SU-DHL-6 (cell line): ENCODE measurements around the gene SBK1.

Experiments used
- H2AFZ ChIP-seq: fragments of 200-600 bp; sonication (generic); 2 replicates; pipeline ENCODE4 v1.6.1; 2014; ENCODE audit warnings: low read depth, mild to moderate bottlenecking, moderate library complexity, mixed read lengths, antibody characterized with exemption, low read length; ENCODE audit not compliant: severe bottlenecking
- H3F3A ChIP-seq: fragments of 200-600 bp; shearing (Covaris generic); 2 replicates; pipeline ENCODE4 v1.6.0; 2016; ENCODE audit warnings: antibody characterized with exemption, mild to moderate bottlenecking; ENCODE audit not compliant: insufficient read depth
- H3K27ac ChIP-seq: fragments of 200-600 bp; sonication (generic); 2 replicates; pipeline ENCODE4 v1.5.1; 2016; ENCODE audit warnings: low read depth, mild to moderate bottlenecking, low read length, moderate library complexity, mixed read lengths
- H3K27me3 ChIP-seq: fragments of 200-600 bp; sonication (generic), shearing (Covaris generic); 2 replicates; pipeline ENCODE4 v1.6.0; 2014; ENCODE audit warnings: mild to moderate bottlenecking, low read length
- H3K36me3 ChIP-seq: fragments of 200-600 bp; sonication (generic); 2 replicates; pipeline ENCODE4 v1.6.1; 2014; ENCODE audit warnings: mild to moderate bottlenecking, low read length, mixed read lengths
- H3K4me2 ChIP-seq: fragments of 300-600, 200-600 bp; shearing (Covaris generic), sonication (generic); 2 replicates; pipeline ENCODE4 v1.6.0; 2014; ENCODE audit warnings: low read length, low read depth, mild to moderate bottlenecking; ENCODE audit not compliant: poor library complexity, severe bottlenecking
- H3K4me3 ChIP-seq: fragments of 200-600 bp; sonication (generic); 2 replicates; pipeline ENCODE4 v1.5.1; 2014; ENCODE audit warnings: antibody characterized with exemption, low read length, mild to moderate bottlenecking, mixed read lengths; ENCODE audit not compliant: insufficient read depth, poor library complexity, severe bottlenecking
- H3K79me2 ChIP-seq: fragments of 200-600 bp; sonication (generic); 2 replicates; pipeline ENCODE4 v1.6.1; 2014; ENCODE audit warnings: mild to moderate bottlenecking, low read length, moderate library complexity; ENCODE audit not compliant: insufficient read depth
- H3K9ac ChIP-seq: fragments of 200-600 bp; sonication (generic); 2 replicates; pipeline ENCODE4 v1.7.0; 2014; ENCODE audit warnings: mild to moderate bottlenecking, low read length
- H3K9me2 ChIP-seq: fragments of 200-600 bp; sonication (generic); replicated peaks from 2 replicates; pipeline ENCODE4 v1.6.1; 2014; ENCODE audit warnings: low read length; ENCODE audit not compliant: insufficient read depth
- H3K9me3 ChIP-seq: fragments of 200-600 bp; sonication (generic); 2 replicates; pipeline ENCODE4 v1.6.1; 2014; ENCODE audit warnings: low read length, mixed read lengths; ENCODE audit not compliant: insufficient read depth
- H4K20me1 ChIP-seq: fragments of 200-600 bp; sonication (generic); 2 replicates; pipeline ENCODE4 v1.6.1; 2014; ENCODE audit warnings: low read depth, mild to moderate bottlenecking, antibody characterized with exemption, low read length, moderate library complexity, mixed read lengths
- EZH2phosphoT487 ChIP-seq: fragments of 200-600 bp; sonication (generic), shearing (Covaris generic); conservative IDR thresholded peaks from 2 replicates; pipeline ENCODE4 v1.6.1; 2018; ENCODE audit warnings: mild to moderate bottlenecking, antibody characterized with exemption, low read length, moderate library complexity, mixed read lengths
- TF ChIP-seq, protein P1 (sequence below): fragments of 200-600 bp; sonication (generic); IDR thresholded peaks from one replicate; pipeline ENCODE4 v1.5.1; 2017; ENCODE audit warnings: antibody characterized with exemption, mild to moderate bottlenecking, low read length, moderate library complexity; ENCODE audit not compliant: insufficient read depth, poor library complexity, severe bottlenecking

Gene SBK1

DNA sequence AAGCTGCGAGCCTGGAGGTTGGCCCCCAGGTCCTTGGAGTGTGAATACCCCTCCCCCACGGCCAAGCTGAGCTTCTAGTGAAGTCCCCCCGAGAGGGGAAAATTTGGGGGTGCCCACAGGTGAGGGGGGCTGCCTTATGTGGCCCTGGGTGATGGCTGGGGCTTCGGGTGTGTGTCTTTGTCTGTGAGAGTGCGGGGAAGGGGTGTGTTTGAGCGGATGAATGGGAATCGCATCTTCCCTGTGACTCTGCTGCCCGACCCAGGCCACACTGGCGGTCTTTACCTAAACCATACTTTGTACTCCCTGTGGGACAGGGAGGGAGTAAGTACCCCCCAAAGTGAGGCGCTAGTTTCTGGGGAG, 1.3 kb downstream of the SBK1 start:
- no peaks in the 10 kb centered on the region for H3K27me3 ChIP-seq
- H3K9ac ChIP-seq, result no peak overlapping the region
- H3K27ac ChIP-seq, result no peak overlapping the region
- H2AFZ ChIP-seq, result no peak overlapping the region
- no peaks in the 10 kb centered on the region for H3K79me2 ChIP-seq
- no peaks in the 10 kb centered on the region for H3K9me3 ChIP-seq
- no peak for TF ChIP-seq EZH2phosphoT487
- TF ChIP-seq, protein P1, sequence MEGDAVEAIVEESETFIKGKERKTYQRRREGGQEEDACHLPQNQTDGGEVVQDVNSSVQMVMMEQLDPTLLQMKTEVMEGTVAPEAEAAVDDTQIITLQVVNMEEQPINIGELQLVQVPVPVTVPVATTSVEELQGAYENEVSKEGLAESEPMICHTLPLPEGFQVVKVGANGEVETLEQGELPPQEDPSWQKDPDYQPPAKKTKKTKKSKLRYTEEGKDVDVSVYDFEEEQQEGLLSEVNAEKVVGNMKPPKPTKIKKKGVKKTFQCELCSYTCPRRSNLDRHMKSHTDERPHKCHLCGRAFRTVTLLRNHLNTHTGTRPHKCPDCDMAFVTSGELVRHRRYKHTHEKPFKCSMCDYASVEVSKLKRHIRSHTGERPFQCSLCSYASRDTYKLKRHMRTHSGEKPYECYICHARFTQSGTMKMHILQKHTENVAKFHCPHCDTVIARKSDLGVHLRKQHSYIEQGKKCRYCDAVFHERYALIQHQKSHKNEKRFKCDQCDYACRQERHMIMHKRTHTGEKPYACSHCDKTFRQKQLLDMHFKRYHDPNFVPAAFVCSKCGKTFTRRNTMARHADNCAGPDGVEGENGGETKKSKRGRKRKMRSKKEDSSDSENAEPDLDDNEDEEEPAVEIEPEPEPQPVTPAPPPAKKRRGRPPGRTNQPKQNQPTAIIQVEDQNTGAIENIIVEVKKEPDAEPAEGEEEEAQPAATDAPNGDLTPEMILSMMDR, result no peak
- H3K9me2 ChIP-seq, result no peaks in the 10 kb centered on the region
- no peaks in the 10 kb centered on the region for H3F3A ChIP-seq
- H3K4me3 ChIP-seq, result no peak overlapping the region
- no peak overlapping the region for H3K4me2 ChIP-seq
- H3K36me3 ChIP-seq, result no peaks in the 10 kb centered on the region
- no peaks in the 10 kb centered on the region for H4K20me1 ChIP-seq

DNA sequence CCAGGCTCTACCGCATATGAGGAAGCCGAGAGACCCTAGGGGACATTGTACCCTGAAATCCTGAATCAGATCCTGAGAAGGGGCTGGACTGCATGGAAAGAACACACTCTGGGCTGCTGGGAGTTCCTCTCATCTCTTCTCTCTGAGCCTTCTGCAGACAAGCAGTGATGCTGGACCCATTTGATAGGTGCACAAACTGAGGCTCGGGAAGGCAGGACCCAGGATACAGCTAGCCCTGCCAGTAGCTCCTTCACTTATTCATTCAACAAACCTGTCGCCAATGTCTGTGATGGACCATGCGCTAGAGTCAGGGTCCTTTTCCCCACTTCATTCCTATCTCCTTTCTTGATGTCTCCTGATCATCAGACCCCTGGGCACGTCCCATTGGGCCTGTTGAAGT, 1.9 kb downstream of the SBK1 start:
- Histone ChIP-seq H4K20me1 (no peaks in the 10 kb centered on the region), H3K36me3 (no peaks in the 10 kb centered on the region), H3K27ac (no peak overlapping the region), H3K27me3 (no peaks in the 10 kb centered on the region), H2AFZ (no peak overlapping the region), H3K4me2 (no peak overlapping the region), H3K4me3 (no peak overlapping the region), H3K79me2 (no peaks in the 10 kb centered on the region), H3K9ac (no peak overlapping the region), H3K9me2 (no peaks in the 10 kb centered on the region), H3K9me3 (no peaks in the 10 kb centered on the region), H3F3A (no peaks in the 10 kb centered on the region)
- TF ChIP-seq EZH2phosphoT487, result no peak
- TF ChIP-seq, protein P1, result no peak

DNA sequence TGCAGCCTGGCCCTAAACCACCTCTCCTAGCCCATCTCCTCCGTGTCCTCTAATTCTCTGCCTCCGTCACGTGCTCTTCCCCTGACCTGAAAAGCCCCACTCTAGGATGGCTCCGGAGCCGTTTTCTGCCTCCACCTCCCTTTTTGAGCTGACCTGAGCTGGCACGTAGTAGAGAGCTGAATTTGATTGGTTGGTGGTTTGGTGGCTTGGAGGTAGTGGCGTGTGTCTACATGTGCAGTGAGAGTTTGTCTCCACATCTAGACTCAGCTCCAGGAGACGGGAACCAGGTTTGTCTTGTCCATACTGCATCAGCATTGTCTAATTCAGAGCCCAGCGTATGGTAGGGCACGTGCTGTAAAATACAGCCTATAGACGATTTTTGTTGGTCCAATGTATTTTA, 3.0 kb downstream of the SBK1 start:
- Histone ChIP-seq H2AFZ (no peak overlapping the region), H3K79me2 (no peaks in the 10 kb centered on the region), H3K27me3 (no peaks in the 10 kb centered on the region), H3K9me3 (no peaks in the 10 kb centered on the region), H3K4me2 (no peak overlapping the region), H3K27ac (no peak overlapping the region), H3K9me2 (no peaks in the 10 kb centered on the region), H4K20me1 (no peaks in the 10 kb centered on the region), H3F3A (no peaks in the 10 kb centered on the region), H3K9ac (no peak overlapping the region), H3K36me3 (no peaks in the 10 kb centered on the region), H3K4me3 (no peak overlapping the region)
- no peak for TF ChIP-seq EZH2phosphoT487
- TF ChIP-seq, protein P1, result no peak

DNA sequence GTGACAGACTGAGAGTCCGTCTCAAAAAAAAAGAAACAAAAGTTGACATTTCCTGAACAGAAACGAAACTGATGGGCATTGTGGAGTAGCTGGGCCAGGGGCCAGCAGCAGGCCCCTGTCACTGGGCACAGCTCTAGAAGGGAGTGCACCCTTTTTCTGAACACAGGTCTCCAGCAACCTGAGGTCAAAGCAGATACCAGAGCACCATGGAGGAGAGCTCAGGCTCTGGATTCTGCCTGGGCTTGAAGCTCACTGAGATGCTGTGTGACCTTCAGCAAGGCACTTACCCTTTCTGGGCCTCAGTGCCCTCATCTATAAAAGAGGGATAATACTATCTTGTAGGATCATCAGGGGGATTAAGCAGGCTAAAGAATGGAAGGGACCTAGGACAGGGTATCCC, 5.0 kb downstream of the SBK1 start:
- Histone ChIP-seq H3K27ac (no peak overlapping the region), H3K36me3 (no peaks in the 10 kb centered on the region), H3K9me2 (no peaks in the 10 kb centered on the region), H3K9ac (no peak overlapping the region), H3K79me2 (no peaks in the 10 kb centered on the region), H3K9me3 (no peaks in the 10 kb centered on the region), H3K4me2 (no peak overlapping the region), H3K4me3 (no peak overlapping the region), H4K20me1 (no peaks in the 10 kb centered on the region), H2AFZ (no peak overlapping the region), H3K27me3 (no peaks in the 10 kb centered on the region), H3F3A (no peaks in the 10 kb centered on the region)
- TF ChIP-seq, protein P1, result no peak
- TF ChIP-seq EZH2phosphoT487, result no peak
